Stimulated activated CD8-positive, alpha-beta memory T cell treated with anti-CD3 and anti-CD28 coated beads, Interleukin-4, amount 100 ng/mL, for 4 hours (primary cell): ENCODE data around the gene GALNT11.
"Not testable (repeated sequence)": the region's sequence is repeated elsewhere in the genome, so short reads cannot be mapped to it uniquely, and the experiment has no call there.

ENCODE experiments used
- DNase-seq, 2 donors: peaks; one replicate each; pipeline ENCODE4 v3.0.0-alpha.2; 2020; ENCODE audit warnings: low read depth in 2 of 2, low spot score in 1 of 2

GALNT11 gene

DNA sequence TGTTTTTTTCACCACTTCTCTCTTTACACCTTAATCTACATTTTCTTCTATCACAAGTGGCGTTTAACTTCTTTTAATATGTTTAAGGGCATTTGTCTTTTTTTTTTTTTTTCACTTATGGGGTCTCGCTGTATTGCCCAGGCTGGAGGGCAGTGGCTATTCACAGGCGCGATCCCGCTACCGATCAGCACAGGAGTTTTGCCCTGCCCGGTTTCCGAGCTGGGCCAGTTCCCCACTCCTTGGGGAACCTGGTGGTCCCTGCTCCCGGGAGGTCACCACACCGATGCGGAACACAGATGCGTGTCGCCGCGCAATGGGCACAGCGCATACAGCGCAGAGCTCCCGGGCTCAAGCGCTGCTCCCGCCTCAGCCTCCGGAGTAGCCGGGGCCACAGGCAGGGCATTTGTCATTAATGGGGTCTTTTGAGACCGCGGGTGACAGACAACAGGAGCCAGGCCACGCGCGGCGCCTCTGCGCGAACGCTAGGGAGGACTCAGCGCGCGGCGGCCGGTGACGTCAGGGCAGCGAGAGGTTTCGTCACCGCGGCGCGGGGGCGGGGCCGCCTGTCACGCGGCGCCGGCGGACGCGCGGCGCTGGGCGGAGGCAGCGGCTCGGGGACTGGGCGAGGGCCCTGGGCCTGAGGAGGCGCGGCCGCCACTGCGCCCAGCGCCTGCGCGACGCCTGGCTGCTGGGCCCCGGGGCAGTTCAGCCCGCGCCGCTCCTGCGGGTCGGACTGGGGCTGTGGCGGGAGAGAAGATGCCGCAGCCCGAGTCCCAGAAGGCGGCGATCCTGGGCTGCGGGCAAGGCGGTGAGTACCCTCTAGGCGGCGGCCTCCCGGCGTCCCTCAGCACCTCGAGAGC is at the start of gene GALNT11:
Gene GALNT11 (plus strand): TSS at position 598 of the 860 bp plus-strand sequence. CDS start 68,554 bp downstream, outside the sequence.
- peak; percentile 64 to 75 for DNase-seq

- DNase-seq: no peak
Measured at GRCh38 chr7:151978616-151979015, 46.9 kb upstream of the GALNT11 start.

DNA sequence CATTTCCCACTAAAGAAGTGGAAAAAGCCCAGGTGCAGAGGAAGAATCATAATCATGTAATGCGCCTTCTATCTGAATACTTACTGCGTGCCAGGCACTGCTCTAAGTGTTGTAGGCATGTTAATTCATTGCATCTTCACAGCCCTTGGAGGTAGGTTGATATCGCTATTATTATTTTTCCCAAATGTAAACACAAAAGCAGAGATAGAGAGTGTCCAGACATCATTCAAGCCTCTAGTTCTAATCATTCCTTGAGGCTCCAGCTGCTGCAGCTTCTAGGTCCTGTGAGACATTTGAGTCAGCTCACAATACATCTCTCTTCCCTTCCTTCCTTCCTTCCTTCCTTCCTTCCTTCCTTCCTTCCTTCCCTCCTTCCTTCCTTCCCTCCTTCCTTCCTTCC is 44.3 kb upstream of the GALNT11 start:
- no peak for DNase-seq

DNA sequence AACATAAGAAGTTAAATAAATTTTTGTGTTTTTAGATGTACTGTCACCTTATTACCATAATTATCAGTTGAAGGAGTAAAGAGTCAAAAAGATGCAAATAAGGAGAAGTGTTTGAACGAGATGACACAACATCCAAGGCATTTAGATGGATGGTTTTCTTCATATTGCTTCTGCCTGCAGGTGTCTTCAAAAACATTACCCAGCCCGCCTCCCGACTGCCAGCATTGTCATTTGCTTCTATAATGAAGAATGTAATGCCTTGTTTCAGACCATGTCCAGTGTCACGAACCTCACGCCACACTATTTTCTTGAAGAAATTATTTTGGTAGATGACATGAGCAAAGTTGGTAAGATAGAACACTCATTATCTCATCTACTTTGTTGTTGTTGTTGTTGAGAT is 42.7 kb upstream of the GALNT11 start:
- no peak for DNase-seq

- DNase-seq: no peak
Measured at GRCh38 chr7:151984612-151985011, 40.9 kb upstream of the GALNT11 start.

GRCh38 chr7:151987748-151988529 is 37.5 kb upstream of the GALNT11 start:
- DNase-seq: no peak

DNA sequence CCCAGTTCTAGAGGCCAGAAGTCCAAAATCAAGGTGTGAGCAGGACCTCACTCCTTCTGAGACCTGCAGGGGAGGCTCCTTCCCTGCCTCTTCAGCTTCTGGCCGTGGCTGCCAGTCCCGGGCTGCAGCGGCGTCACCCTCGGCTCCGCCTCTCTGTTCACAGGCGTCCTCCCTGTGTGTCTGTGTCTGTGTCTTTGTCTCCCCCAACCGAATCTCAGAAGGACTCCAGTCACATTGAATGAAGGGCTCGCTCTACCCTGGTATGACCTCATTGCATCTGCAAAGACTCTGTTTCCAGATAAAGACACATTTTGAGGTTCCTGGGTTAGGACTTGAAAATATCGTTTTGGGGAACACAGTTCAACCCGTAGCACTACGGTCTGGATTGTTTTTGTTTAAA is 33.1 kb upstream of the GALNT11 start:
- DNase-seq: no peak

- no peak for DNase-seq
Measured at GRCh38 chr7:151993977-151994676, 31.3 kb upstream of the GALNT11 start.

GRCh38 chr7:151999424-152000090 is 25.9 kb upstream of the GALNT11 start:
- DNase-seq: no peak

- no peak for DNase-seq
Measured at GRCh38 chr7:152000191-152000590, 25.3 kb upstream of the GALNT11 start.

- DNase-seq: no peak
Measured at GRCh38 chr7:152006336-152006735, 19.1 kb upstream of the GALNT11 start.

DNA sequence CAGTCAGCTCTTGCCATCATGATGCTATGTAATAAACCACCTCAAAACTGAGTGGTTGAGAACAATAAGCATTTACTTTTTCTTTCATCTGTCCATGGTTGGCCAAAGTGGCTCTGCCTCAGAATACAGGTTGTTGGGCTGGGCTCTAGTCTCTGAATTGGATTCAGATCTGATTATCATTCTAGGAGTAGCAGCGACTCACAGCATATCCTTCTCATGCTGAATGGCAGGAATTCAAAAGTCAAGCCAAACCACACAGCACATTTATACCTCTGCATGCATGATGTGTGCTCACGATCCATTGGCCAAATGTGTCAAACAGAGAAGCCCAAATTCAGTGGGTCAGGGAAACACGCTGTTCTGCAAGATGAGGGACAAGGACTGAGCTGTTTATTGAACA is 13.6 kb upstream of the GALNT11 start:
- no peak for DNase-seq

GRCh38 chr7:152013230-152013629 is 12.2 kb upstream of the GALNT11 start:
- no peak for DNase-seq

- DNase-seq: no peak
Measured at GRCh38 chr7:152013974-152014373, 11.5 kb upstream of the GALNT11 start.

GRCh38 chr7:152014722-152015121 is 10.8 kb upstream of the GALNT11 start:
- DNase-seq: no peak

- no peak for DNase-seq
Measured at GRCh38 chr7:152015600-152015999, 9.9 kb upstream of the GALNT11 start.

GRCh38 chr7:152016947-152017346 is 8.5 kb upstream of the GALNT11 start:
- DNase-seq: no peak

GRCh38 chr7:152017683-152018082 is 7.8 kb upstream of the GALNT11 start:
- not testable (repeated sequence) for DNase-seq

- not testable (repeated sequence) for DNase-seq
Measured at GRCh38 chr7:152021740-152022139, 3.7 kb upstream of the GALNT11 start.

DNA sequence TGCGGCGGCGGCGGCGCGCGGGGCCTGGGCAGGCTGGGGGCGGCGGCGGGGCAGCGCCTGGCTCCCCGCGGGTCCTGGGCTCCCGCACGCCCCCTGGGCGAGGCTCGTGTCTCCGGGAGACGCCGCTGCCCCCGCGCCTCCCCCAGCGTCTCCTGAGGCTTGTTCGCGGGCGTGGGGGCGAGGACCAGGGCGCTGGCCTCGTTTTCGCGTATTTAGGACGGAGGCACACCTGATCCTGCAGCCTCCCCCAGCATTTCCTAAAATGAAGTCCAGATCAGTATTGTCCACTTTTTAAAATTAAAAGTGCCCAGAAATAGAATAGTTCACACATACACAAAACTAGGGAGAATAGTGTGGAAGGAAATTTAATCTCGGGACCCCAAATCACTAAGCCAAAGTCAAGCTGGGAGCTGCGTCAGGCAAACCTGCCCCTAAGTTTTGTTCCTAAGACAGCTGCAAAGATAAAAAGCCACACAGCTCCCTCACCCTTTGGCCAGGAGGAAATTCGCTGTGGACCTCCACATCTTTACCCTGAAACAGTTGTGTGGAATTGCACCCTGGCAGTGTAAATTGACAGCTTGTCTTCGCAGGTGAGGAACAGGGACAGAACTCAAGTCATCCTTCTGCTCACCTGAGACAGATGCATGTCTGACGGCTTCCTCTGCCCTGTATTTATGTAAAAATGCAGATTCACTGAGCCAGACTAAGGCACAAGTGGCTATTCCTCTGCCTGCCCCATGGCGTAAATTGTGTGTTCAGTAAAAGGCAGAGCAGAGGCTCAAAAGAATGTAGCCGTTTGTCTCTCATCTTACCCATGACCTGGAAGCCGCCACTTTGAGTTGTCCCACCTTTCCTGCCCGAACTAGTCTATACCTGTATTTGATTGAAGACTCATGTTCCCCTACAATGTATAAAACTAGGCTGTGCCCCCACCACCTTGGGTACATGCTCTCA is 740 bp downstream of the GALNT11 start:
- no peak for DNase-seq
